GM18502 (cell line): Measurements from ENCODE around the gene DMRT3.
A peak's percentile ranks its signal among the peaks of the same experiment; 100 is the strongest.

ENCODE experiments used
- ATAC-seq: cut with Tn5 transposase; IDR thresholded peaks from one replicate; pipeline ENCODE4 v1.9.1; 2021; ENCODE audit warnings: mild to moderate bottlenecking; ENCODE audit not compliant: unreplicated experiment, poor library complexity

The DMRT3 gene, protein sequence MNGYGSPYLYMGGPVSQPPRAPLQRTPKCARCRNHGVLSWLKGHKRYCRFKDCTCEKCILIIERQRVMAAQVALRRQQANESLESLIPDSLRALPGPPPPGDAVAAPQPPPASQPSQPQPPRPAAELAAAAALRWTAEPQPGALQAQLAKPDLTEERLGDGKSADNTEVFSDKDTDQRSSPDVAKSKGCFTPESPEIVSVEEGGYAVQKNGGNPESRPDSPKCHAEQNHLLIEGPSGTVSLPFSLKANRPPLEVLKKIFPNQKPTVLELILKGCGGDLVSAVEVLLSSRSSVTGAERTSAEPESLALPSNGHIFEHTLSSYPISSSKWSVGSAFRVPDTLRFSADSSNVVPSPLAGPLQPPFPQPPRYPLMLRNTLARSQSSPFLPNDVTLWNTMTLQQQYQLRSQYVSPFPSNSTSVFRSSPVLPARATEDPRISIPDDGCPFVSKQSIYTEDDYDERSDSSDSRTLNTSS

DNA sequence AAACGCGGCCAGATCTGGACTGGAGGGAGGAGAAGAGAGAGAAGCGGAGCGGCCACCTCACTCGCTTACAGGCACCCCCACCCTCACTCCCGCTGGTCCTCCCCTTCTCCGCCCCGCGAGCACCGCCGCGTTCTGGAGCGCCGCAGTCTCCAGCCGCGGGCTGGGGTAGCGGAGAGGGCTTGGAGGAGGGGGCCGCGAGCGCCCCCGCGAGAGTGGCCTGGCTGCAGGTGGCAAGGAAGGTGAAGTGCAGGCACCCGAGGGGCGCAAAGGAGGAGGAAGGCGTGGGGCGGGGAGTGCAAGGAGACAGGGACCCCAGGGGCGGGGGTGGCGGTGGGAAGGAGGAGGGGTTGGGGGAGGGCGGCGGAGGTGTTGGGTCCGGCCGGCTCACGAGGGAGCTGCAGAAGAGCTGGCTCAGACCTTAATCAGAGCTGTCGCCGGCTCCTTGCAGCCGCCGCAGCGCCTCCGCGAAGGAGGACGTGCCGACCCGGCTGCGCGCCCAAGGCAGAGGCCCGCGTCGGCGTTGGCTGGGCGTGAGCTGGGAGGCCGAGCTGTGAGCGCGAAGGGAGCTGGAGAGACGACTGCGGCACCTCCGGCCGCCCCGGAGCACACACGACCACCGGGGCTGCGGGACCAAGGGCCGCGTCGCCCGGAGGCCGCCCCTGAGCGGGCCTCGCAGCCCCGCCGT, at the start of gene DMRT3:
Gene DMRT3 (plus strand): TSS at position 398 of the 685 bp plus-strand sequence. CDS start 347 bp downstream, outside the sequence.
- ATAC-seq = no peak

DNA sequence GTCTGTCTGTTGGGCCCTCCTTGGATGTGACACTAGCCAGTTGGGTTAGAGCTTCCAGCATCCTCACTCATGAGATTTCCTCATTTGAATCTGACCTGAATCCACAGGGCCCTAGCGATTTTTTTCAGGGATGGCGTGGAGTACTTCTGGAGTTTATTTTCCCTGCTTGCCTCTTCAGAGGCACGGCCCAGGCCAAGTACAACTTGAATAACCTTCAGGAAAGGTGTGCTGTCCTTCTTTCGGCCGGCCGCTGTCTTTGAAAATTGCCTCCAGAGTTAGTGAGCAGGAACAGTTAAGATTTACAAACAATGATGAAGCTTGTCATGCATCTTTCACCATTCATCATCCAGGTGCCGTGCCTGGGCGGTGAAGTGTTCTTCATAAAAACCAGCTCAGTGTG, 49.5 kb upstream of the DMRT3 start:
- ATAC-seq = no peak

DNA sequence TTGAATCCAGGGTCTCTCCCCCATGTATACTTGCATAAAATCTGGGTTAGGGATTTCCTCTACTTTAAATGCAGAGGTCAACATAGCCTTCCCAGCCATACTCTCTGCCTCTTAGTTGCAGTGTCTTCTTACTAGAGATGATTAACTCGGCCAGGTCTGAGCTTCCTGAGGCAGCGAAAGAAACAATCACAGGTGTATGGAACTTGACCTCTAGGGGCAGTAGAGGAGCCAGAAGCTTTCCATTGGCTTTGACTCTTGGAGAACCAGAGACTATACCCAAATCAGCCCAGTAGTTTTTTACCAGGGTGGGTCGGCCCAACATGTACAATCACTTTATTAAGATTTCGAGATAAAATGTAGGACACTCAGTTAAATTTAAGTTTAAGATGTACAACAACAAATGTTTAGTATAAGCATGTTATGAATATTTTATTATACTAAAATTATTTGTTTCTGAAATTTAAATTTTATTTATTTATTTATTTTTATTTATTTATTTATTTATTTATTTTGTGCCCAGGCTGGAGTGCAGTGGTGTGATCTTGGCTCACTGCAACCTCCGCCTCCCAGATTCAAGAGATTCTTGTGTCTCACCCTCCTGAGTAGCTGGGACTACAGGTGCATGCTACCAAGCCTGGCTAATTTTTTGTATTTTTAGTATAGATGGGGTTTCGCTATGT, 48.0 kb upstream of the DMRT3 start:
- ATAC-seq = peak; percentile 64

DNA sequence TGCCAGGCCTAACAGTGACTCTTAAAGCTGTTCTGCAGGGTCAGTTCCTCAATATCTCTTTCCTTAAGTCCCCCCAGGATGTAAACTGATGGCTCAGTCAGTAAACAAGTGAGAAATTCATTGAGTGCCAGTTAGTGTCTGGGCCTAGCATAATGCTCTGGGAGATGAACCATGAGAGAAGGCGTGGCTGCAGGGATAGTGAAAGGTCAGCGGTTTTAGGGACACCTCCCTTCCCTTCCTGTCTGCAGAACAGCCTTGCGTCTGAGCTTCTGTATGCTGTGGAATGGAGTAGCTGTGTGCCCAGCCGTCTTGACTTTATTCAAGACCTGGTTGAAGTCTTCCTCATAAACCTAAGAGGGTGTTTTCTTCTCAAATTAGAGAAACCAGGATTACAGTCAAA, 46.7 kb upstream of the DMRT3 start:
- ATAC-seq = no peak

DNA sequence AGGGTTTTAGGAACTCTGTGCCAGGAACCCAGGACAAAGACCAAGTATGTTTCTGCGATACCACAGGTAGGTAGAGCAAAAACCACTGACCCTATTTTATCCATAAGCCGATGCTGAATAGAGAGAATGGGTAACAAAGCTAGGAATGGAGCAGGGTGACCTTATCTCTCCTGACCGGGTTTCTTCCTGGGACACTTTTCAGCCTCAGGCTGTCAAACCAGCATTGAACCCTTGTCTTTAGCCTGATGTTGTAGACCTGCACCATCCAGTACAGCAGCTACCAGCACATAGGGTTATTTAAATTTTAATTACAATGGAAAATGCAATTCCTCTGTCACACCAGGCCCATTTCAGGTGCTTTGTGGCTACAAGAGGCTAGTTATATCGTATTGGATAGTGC, 43.1 kb upstream of the DMRT3 start:
- ATAC-seq = no peak

DNA sequence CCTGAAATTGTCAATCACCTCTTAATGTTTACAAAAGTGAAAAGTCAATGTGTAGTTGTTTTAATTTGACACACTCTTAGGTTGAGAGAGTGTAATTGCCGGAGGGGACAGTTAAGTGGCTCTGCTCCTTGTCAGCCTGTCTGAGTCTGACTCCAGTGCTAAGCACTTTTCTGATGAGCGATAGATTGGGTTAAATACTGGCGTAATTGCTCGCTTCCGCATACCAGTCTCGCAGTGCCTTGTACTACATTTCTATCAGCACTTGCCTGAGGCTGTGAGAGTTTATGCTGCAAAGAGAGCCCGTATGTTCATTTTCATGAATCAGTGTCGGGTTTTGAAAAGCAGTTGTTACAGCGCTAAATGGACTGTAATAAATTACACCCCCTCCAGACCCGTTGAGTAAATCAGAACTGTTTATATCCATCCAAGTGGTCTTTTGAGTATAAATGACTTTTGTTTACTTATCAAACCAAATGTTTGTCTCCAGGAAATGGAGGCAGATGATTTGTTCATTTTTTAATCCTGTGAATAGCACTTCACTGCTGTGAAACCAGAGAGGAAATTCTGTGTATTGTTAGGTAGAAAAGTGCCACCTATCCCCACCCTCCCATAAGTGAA, 41.0 kb upstream of the DMRT3 start:
- no peak for ATAC-seq

DNA sequence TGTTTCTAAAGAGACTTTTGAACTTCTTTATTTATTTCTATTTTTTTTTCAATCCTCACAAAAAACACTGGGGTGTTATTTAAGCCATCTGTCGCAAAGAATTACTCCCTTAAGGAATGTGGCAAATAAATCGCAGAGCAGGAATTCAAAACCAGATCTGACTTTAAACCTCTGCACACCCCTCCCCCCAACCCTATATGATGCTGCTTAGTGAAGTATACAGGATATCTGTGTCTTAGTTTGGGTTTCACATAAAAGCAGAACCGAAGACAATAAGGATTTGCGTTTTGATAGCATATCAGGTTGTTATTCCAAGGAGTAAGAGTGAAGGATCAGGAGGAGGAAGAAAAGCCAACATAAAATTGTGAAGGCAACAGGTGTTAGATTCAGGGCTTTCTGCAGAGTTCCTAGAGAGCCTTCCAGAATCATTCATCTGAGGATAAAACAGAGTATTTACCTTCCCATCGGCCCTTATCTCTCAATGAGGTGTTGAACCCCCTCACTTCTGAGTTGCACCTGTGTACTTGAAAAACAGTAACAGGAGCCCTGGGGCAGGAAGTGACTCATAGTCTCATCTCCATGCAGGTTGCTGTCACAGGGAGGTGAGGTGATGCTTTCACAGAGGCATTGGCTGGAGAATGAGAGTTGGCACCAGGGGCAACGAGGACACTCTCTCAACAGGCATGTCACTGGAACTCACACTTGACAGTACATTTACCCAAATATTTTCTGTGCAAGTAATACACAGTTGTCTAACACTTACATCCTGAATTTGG, 33.5 kb upstream of the DMRT3 start:
- ATAC-seq = no peak

DNA sequence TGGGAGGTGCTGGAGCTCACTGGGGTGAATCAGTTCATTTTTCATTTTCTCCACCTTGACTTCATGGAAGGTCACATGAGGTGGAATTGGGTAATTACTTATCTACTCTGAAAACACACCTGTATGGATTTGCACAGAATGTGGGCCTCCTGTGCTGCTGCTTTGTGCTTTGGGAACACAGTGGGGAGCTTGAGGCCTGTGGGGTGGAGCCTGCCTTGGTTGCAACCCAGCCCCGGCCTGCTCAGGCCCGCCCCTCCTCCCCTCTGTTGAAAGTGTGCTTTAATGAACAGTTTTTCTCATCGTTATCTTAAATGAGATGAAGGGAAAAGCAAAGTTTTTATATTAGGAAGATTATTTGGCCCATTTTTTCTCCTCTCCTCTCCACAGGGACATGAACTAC, 28.5 kb upstream of the DMRT3 start:
- ATAC-seq = no peak

DNA sequence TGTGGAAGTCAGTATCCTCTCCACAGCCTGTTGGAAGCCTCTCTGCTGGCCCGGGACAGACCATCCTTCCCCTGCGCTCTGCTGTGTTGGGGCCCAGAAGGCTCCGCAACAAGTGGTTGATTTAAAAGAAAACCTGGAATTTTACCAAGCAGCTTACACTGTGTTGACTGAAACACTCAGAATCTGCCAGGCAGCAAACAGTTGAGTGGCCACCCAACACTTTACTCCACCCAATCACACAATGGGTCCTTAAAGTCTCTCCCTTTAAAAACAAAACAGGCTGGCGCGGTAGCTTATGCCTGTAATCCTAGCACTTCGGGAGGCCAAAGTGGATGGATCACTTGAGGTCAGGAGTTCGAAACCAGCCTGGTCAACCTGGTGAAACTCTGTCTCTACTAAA, 28.0 kb upstream of the DMRT3 start:
- ATAC-seq = no peak

DNA sequence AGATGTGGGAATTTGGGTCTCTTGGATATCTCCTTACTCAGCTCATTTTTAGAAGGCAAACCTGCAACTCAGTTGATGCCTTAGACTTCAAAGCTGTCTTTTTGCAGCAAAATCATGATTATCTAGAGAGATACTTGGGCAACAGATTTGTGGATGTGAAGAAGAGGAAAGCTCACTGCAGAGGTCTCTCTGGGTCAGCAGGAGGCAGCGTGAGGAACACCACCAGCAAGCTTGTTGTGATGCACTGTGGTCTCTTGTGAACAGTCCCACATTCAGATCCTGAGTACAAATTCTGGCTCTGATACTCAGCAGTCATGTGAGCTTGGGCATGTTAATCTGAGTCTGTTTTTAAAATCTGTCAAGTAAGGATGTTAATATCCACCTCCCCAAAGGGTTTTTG, 26.3 kb upstream of the DMRT3 start:
- ATAC-seq = no peak

DNA sequence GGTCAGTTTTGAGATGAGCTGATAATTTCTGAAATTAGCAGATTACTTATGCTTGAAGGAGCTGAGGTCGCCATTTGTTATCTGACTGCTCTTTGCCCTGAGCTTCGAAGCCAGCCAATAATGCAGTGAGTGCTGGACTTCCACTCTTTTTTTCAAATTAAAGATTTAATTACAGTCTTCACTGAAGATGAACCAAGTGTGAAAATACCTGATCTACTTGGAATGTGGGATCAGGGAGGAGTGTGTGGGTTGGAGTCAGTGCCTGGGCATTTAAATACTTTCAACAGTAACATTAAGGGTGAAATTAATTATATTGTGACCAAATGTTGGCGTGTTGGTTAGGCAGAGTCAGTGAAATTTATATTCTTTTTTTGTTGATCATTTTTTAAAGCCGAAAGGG, 23.9 kb upstream of the DMRT3 start:
- no peak for ATAC-seq

DNA sequence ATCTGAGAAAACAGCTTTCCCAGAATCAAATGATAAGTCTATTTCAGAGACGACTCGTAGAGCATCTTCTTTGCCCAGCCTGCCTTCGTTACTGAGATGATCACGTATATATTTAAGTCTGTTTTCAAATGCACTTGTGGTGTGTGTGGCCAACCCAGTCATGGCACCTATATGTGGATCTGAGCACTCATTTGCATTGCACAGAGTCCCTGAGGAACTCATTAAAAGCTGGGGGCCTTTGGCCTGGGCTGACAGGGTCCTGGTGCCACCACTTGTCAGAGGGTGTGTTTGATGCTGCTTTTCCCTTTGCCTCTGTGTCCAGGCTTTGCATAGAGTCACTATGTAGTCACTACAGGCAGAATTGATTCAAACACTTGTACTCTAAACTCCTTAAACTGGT, 17.4 kb upstream of the DMRT3 start:
- no peak for ATAC-seq

DNA sequence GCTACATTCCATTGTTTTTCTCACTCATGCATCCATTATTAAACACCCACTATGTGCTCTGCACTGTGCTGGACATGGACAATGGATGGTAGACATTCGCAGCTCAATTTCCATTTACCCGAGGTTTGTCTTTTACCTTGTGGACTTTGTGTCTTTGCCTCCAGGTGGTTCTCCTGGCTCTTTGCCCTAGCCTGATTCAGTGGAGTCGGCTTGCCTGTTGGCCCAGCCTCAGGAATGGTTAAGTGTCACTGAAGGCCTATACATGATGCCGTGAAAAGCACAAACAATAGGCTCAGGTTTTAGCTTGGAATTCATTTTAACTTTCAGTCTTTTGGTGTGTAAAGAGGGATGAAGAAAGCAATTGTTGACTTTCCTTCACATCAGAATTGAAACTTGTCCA, 16.5 kb upstream of the DMRT3 start:
- ATAC-seq = no peak

DNA sequence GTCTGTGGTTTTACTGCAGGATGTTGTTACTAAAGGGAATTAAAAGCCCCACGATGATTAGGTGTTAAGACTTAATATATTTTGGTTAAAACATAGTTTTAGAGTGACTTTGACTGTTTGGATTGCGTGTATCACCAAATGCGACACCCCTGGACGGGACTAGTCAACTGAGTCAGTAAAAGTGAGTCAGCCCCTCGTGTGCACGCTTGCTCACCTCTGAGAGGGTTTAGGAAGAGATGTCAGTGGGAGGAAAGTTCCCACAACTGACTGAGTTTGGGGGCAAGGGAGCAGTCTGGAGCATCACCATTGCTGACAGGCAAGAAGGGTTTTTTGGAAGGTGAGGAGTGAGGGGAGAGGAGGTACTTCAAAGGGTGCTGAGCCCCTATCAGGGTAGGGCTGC, 14.4 kb upstream of the DMRT3 start:
- ATAC-seq = no peak

DNA sequence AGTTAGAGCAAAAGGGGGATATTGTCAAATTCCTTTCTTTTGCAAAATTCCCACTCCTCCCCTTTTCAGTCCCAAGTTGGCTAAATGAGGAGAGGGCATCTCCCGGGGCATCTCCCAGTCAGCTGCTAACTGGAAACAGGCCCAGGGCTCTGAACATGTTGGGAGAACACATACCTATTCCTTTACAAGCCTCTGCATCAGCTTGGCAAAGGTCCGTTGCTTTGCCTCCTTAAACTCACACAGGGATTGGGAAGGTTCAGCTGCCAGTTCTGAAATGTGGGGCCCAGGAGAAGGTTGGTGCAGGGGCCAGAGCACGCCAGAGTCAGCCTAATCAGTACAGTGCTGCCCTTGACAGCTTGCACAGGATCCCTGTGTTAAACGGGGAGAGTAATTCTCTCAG, 11.0 kb upstream of the DMRT3 start:
- no peak for ATAC-seq

DNA sequence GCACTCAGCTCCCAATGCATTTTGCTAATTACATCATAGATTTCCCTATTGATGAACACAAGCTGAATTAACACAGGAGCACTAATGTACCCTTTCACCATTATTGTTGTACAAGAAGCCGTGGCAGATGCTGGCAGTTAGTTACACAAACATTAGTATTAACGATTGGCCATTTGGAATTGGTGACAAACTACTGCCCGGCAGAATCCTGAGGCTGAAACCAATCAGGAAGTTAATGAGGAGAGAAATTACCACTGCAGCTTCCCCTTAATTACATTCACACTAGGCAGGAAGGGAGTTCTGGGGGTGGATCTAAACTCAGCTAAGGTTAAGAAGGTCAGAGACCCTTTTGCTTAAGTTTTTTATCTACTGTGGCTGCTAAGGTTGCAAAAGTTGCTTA, 9.6 kb upstream of the DMRT3 start:
- no peak for ATAC-seq

DNA sequence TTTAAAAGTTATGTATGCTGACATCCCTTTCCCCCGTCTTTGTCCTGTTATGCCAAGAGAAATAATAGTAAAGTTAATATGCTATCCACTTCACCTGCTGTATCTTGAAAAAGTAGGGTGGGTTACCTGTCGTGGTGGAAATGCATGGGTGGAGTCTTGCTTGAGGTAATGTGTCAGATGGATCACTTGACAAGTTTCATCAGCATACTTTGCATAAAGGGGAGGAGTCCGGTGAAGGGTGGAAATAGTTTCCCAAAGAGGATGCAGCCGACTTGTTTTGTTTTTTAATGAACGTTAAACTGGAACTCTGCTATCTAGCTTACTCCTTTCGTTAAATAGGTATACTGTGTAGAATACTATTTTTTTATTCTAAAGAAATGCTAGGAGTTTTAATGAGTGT, 9.0 kb upstream of the DMRT3 start:
- ATAC-seq = no peak

DNA sequence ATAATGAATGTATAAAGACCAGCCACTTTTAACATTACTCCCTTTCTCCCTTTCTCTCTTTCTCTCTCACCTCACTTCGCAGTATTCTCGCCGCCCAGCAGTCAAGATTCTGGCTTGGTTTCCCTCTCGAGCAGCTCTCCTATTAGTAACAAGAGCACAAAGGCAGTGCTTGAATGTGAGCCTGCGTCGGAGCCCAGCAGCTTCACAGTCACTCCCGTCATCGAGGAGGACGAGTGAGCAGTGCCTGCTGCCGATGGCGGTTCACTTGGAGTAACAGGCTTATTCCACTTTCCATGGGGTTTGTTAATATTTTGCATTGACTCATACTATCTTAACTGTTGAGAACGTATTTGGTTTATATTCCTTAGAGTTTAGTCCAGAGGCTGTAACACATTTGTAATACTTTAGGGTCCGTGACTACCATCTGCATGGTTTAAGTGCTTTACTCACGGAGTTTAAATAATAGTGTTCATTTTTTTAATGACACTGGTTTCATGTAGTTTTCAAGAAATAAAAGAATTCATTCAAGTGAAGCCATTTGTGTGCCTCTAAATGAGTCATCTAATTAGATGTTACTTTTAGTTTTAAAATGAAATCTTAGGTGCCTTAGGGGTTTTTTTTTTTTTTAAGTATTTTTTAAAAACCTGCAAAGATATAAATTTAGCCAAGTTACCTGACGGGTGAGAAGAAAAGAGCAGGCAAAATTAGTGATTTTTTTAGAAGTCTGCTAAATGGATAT, 8.4 kb upstream of the DMRT3 start:
- no peak for ATAC-seq
